HG03060 (cell line): Measurements from ENCODE around the gene POLE.

Experiments
- ATAC-seq: cut with Tn5 transposase; IDR thresholded peaks from one replicate; pipeline ENCODE4 v1.9.1; 2021; ENCODE audit warnings: low read depth, moderate number of reproducible peaks; ENCODE audit not compliant: unreplicated experiment

POLE gene

GRCh38 chr12:132634411-132634990, 52.6 kb downstream of the POLE start:
- no peak for ATAC-seq

GRCh38 chr12:132633901-132634300, 53.2 kb downstream of the POLE start:
- no peak for ATAC-seq

GRCh38 chr12:132633398-132633797, 53.7 kb downstream of the POLE start:
- no peak for ATAC-seq

GRCh38 chr12:132632521-132633228, 54.5 kb downstream of the POLE start:
- no peak for ATAC-seq

- ATAC-seq: no peak
These were observed 55.5 kb downstream of the POLE start for GRCh38 chr12:132631666-132632065.

GRCh38 chr12:132630672-132631071, 56.5 kb downstream of the POLE start:
- ATAC-seq: no peak

- ATAC-seq: no peak
These were observed 57.8 kb downstream of the POLE start for GRCh38 chr12:132629330-132629729.

GRCh38 chr12:132625731-132626430, 61.3 kb downstream of the POLE start:
- no peak for ATAC-seq

GRCh38 chr12:132624910-132625630, 62.1 kb downstream of the POLE start:
- ATAC-seq: no peak

- no peak for ATAC-seq
These were observed 62.8 kb downstream of the POLE start for GRCh38 chr12:132624186-132624855.

GRCh38 chr12:132623072-132623869, 63.9 kb downstream of the POLE start:
- ATAC-seq: no peak

GRCh38 chr12:132622437-132623071, 64.6 kb downstream of the POLE start:
- no peak for ATAC-seq

GRCh38 chr12:132621657-132622435, 65.3 kb downstream of the POLE start:
- ATAC-seq: no peak

- ATAC-seq: no peak
These were observed 66.1 kb downstream of the POLE start for GRCh38 chr12:132620899-132621656.

GRCh38 chr12:132620113-132620898, 66.8 kb downstream of the POLE start:
- no peak for ATAC-seq

- no peak for ATAC-seq
These were observed 67.6 kb downstream of the POLE start for GRCh38 chr12:132619386-132620112.

- ATAC-seq: no peak
These were observed 68.1 kb downstream of the POLE start for GRCh38 chr12:132619071-132619385.
